AG10803 (cell line): ENCODE results near the gene IL5.

Source experiments
- DNase-seq: peaks from one replicate; pipeline ENCODE4 v3.0.0; 2010; ENCODE audit warnings: low read depth
- H3K4me3 ChIP-seq: 2 replicates; pipeline ENCODE4 v1.5.1; 2011; ENCODE audit warnings: mild to moderate bottlenecking, low read length, control low read depth
- CTCF ChIP-seq: conservative IDR thresholded peaks from 2 replicates; pipeline ENCODE4 v1.5.1; 2011; ENCODE audit warnings: mild to moderate bottlenecking, low read length, control low read depth, inconsistent platforms

Gene IL5

GRCh38 chr5:132496631-132497487 is 46.5 kb downstream of the IL5 start:
- peak; percentile 84 for DNase-seq
- peak overlapping the region; percentile 76 for H3K4me3 ChIP-seq
- no peak for TF ChIP-seq CTCF

GRCh38 chr5:132496191-132496630 is 47.1 kb downstream of the IL5 start:
- peak overlapping the region; percentile 76 for H3K4me3 ChIP-seq
- TF ChIP-seq CTCF, result no peak
- peak; percentile 83 for DNase-seq

GRCh38 chr5:132495667-132496190 is 47.6 kb downstream of the IL5 start:
- peak; percentile 86 for DNase-seq

GRCh38 chr5:132493821-132494220 is 49.5 kb downstream of the IL5 start:
- no peak for DNase-seq
- no peak for TF ChIP-seq CTCF
- no peak overlapping the region for H3K4me3 ChIP-seq

More at GRCh38 chr5:132495667-132496190, 47.6 kb downstream of the IL5 start:
- H3K4me3 ChIP-seq, result peak overlapping the region; percentile 76
- TF ChIP-seq CTCF, result peak; percentile 4; the same call in 1 of the 2 replicates

GRCh38 chr5:132493241-132493640 is 50.1 kb downstream of the IL5 start:
- no peak for TF ChIP-seq CTCF
- no peak for DNase-seq
- no peak overlapping the region for H3K4me3 ChIP-seq

- no peak for TF ChIP-seq CTCF
- DNase-seq, result no peak
- no peak overlapping the region for H3K4me3 ChIP-seq
Observed at GRCh38 chr5:132492386-132493125, 50.8 kb downstream of the IL5 start.
